Gastrocnemius medialis (tissue), 4 donors: ENCODE data around the gene CNGA2.

Experiments used
- POLR2A ChIP-seq, 2 donors: fragments of 450-650 bp; IDR thresholded peaks; one replicate each; pipeline ENCODE4 v1.6.1; 2017; ENCODE audit warnings: antibody characterized with exemption in 2 of 2, mild to moderate bottlenecking in 2 of 2, moderate library complexity in 2 of 2
- TF ChIP-seq, protein P1 (sequence below), 5 experiments: fragments of 450-650 bp in 3 of 5; fragments of 200-600 bp in 2 of 5; sonication (generic) in 2 of 5; IDR thresholded peaks in 4 of 5; conservative IDR thresholded peaks in 1 of 5; 1 replicate in 4 of 5; 2 replicates in 1 of 5; pipeline ENCODE4 v1.5.1; 2016 to 2019; ENCODE audit warnings: antibody characterized with exemption in 5 of 5, mild to moderate bottlenecking in 3 of 5, moderate library complexity in 3 of 5

DNA sequence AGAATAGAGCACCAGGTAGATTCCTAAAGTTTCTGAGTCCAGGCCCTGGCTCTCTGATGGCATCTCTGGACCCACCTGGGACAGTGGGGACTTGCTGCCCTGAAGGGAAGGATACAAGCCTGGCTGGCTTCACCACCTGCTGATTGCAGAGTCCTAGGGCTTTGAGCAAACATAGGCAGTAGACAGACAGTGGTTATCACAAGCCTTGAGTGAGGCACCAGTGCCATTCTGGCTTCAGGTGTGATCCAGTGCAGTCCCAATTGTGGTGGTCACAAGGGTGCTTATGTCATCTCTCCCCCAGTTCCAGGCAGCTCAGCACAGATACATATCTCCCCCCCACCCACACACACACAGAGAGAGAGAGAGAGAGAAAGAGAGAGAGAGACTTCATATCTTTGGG, 45.9 kb upstream of the CNGA2 start:
- TF ChIP-seq, protein P1, sequence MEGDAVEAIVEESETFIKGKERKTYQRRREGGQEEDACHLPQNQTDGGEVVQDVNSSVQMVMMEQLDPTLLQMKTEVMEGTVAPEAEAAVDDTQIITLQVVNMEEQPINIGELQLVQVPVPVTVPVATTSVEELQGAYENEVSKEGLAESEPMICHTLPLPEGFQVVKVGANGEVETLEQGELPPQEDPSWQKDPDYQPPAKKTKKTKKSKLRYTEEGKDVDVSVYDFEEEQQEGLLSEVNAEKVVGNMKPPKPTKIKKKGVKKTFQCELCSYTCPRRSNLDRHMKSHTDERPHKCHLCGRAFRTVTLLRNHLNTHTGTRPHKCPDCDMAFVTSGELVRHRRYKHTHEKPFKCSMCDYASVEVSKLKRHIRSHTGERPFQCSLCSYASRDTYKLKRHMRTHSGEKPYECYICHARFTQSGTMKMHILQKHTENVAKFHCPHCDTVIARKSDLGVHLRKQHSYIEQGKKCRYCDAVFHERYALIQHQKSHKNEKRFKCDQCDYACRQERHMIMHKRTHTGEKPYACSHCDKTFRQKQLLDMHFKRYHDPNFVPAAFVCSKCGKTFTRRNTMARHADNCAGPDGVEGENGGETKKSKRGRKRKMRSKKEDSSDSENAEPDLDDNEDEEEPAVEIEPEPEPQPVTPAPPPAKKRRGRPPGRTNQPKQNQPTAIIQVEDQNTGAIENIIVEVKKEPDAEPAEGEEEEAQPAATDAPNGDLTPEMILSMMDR (IDR thresholded peaks at IDR 0.05 in 4 of 5, conservative IDR thresholded peaks at IDR 0.05 in 1 of 5): no peak
- TF ChIP-seq POLR2A (IDR thresholded peaks at IDR 0.05): no peak
